NCI-H748 (cell line): ENCODE data around the gene RFX1.
A peak's percentile ranks its signal among the peaks of the same experiment; 100 is the strongest.
"Not testable (repeated sequence)": the region's sequence is repeated elsewhere in the genome, so short reads cannot be mapped to it uniquely, and the experiment has no call there.

Experiments
- DNase-seq: peaks from one replicate; lab custom pipeline; 2025; ENCODE audit not compliant: unreplicated experiment; lab: John Stamatoyannopoulos, UW

RFX1 gene

GRCh38 chr19:14006085-14006765 is at the start of gene RFX1:
TSS of gene RFX1 (minus strand) at chr19:14006320. CDS start at chr19:13993843, 12,477 bp downstream.
- peak; percentile 99 for DNase-seq

GRCh38 chr19:14055396-14055795 is 49.3 kb upstream of the RFX1 start:
- DNase-seq: no peak

GRCh38 chr19:14054721-14055120 is 48.6 kb upstream of the RFX1 start:
- no peak for DNase-seq

DNA sequence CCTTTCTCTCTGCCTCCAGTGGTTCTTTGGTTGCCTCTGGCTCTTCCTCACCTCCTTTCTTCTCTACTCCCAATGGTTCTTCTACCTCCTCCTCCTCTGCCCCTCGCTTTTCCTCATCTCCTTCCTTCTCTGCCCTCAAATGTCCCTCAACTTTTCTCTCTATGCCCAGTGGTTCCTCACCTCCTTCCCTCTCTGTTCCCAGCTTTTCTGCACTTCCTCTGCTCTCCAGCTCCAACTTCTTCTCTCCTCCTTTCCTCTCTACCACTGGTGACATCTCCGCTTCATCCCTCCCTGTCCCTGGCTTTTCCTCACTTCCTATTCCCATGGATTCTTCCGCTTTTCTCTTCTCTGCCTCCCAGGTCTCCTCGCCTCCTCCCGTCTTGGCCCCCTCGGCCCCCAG is 48.0 kb upstream of the RFX1 start:
- DNase-seq: no peak

GRCh38 chr19:14053500-14053899 is 47.4 kb upstream of the RFX1 start:
- no peak for DNase-seq

DNA sequence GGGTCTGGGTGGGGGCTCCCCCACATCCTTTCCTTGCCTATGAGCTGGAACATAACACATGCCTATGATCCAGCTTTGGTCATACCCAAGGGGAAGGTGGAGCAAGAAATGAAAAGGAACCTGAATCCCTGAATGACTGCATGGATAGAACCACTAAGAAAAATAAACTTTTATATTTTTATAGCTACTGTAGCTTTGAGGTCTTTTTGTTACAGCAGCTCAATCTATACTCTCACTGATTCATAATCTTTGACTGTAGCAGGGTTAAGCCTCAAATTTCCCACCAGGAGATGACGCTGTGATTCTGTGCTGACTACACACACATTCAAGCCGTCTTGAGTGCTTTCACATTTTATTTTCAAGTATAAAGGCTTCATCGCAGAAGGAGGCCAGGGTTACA is 46.9 kb upstream of the RFX1 start:
- no peak for DNase-seq

DNA sequence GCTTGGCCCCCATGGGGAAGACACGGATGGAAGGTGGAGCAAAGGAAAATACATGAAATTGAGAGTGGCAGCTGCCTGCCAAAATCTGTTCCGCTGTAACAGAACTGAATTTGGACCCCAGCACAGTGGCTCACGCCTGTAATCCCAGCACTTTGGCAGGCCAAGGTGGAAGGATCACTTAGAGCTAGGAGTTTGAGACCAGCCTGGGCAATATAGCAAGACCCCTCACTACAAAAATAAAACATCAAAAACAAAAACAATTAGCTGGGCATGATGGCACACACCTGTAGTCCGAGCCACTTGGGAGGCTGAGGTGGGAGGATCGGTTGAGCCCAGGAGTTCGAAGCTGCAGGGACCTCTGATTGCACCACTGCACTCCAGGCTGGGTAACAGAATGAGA is 46.4 kb upstream of the RFX1 start:
- DNase-seq: no peak

DNA sequence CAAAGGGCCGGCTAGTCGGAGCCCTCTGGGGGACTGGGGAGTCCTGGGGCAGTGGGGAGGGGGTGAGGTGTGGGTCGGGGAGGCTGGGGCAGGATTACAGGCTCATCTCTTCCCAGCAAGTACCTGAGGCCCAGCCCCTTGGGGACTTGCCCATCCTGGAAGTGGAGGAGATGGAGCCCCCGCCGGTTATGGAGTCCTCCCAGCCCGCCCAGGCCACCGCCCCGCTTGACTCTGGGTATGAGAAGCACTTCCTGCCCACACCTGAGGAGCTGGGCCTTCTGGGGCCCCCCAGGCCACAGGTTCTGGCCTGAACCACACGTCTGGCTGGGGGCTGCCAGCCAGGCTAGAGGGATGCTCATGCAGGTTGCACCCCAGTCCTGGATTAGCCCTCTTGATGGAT is 45.9 kb upstream of the RFX1 start:
- DNase-seq: no peak

DNA sequence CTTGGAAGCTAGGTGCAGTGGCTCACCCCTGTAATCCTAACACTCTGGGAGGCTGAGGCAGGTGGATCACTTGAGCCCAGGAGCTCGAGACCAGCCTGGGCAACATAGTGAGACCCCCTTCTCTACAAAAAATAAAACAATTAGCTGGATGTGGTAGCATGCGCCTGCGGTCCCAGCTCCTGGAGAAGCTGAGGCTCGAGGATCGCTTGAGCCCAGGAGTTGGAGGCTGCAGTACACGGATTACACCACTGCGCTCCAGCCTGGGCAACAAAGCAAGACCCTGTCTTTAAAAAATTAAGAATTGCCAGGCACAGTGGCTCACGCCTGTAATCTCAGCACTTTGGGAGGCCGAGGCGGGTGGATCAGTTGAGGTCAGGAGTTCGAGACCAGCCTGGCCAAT is 44.8 kb upstream of the RFX1 start:
- DNase-seq: not testable (repeated sequence)

GRCh38 chr19:14050512-14050911 is 44.4 kb upstream of the RFX1 start:
- DNase-seq: no peak

GRCh38 chr19:14048443-14049153 is 42.5 kb upstream of the RFX1 start:
- peak; percentile 36 for DNase-seq

GRCh38 chr19:14047866-14048265 is 41.7 kb upstream of the RFX1 start:
- DNase-seq: not testable (repeated sequence)

- DNase-seq: peak; percentile 64
These were observed 36.8 kb upstream of the RFX1 start for GRCh38 chr19:14042659-14043608.

- no peak for DNase-seq
These were observed 33.1 kb upstream of the RFX1 start for GRCh38 chr19:14039181-14039580.

DNA sequence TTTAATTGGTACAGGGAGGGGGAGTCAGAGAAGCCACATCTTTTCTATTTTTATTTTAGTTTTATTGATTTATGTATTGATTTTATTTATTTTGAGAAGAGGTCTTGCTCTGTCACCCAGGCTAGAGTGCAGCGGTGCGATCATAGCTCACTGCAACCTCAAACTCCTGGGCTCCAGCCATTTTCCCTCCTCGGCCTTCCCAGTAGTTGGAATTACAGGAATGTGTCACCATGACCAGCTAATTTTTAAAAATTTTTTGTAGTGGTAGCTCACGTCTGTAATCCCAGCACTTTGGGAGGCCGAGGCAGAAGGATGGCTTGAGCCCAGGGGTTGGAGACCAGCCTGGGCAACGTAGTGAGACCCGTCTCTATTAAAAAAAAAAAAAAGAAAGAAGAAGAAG is 29.6 kb upstream of the RFX1 start:
- no peak for DNase-seq

- DNase-seq: not testable (repeated sequence)
These were observed 29.0 kb upstream of the RFX1 start for GRCh38 chr19:14035159-14035558.

GRCh38 chr19:14033946-14034345 is 27.8 kb upstream of the RFX1 start:
- no peak for DNase-seq

GRCh38 chr19:14031719-14032480 is 25.8 kb upstream of the RFX1 start, which contains the start of gene IL27RA:
TSS of gene IL27RA (plus strand) at chr19:14031762. CDS start at chr19:14031873, 111 bp downstream.
- DNase-seq: peak; percentile 61

- no peak for DNase-seq
These were observed 25.0 kb upstream of the RFX1 start for GRCh38 chr19:14030997-14031718.

DNA sequence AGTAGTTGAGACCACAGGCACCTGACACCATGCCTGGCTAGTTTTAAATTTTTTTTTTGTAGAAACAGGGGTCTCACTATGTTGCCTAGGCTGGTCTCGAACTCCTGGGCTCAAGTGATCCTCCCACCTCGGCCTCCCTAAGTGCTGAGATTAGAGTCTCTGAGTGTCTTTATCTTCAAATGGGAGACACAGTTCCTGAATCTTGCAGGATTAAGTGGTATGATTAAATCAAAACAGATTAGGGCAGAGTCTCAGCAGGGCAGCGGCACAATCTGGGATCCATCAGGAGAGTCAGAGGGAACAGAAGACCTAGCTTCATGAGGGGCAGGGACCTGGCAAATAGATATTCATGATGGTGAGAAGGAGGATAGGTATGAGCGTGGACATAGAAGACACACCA is 22.8 kb upstream of the RFX1 start:
- no peak for DNase-seq
